Measurements from ENCODE around the gene ADAM20. TPM values are rescaled to one million over a fixed set of nuclear protein-coding genes. Genes with fewer than 3 reads are reported as not detected.

Gene ADAM20
- total RNA-seq, 4 donors from 2014 or later = 0.33 to 2.5 (median 0.67) TPM

- 72% methylated on average over 2 of the region's 2 CpGs for WGBS
- DNase-seq (ENCODE audit: extremely low spot score) = no peak
- Histone ChIP-seq H3K36me3 (peaks cover 0 to 15% (median 4%) of the 10 kb centered on the region in 4 donors), H3K9me3 (no peaks in the 10 kb centered on the region), H3K4me3 (no peak overlapping the region), H3K27me3 (no peaks in the 10 kb centered on the region), H3K4me1 (no peaks in the 10 kb centered on the region), H3K27ac (replicated peaks in 1 of 4) (no peak overlapping the region)
- intact Hi-C loops (cut with DNase I) = no loop called here
- TF ChIP-seq CTCF (IDR thresholded peaks at IDR 0.05) (no peak), EP300 (IDR thresholded peaks at IDR 0.05) (no peak), POLR2AphosphoS5 (IDR thresholded peaks at IDR 0.05) (no peak), POLR2A (IDR thresholded peaks at IDR 0.05; ENCODE audit: low read depth) (no peak)
Measured at GRCh38 chr14:70473825-70474224, 61.0 kb downstream of the ADAM20 start.

Small RNA genes lying within 50 kb of the gene (small RNA-seq; reads per million reads assigned to genes)
- 0 reads per million in 3 donors for gene RNU6-659P

Other genes with a start within 250 kb of the ADAM20 start
- 10 to 100 TPM in 3 of 4 donors, 1 to 10 TPM in 1; 9.2 to 19.3 (median 15.8) TPM for gene COX16, start 175.3 kb downstream of the ADAM20 start, total RNA-seq
- 10 to 100 TPM; 30.2 to 47.3 (median 40.0) TPM for gene SYNJ2BP, start 117.9 kb downstream of the ADAM20 start, total RNA-seq
- under 1 TPM in 2 of 4 donors, not detected in 2; 0.11 to 0.26 TPM for gene ADAM21, start 82.8 kb downstream of the ADAM20 start, total RNA-seq
- 10 to 100 TPM; 19.5 to 21.7 (median 20.5) TPM for gene MED6, start 65.7 kb upstream of the ADAM20 start, total RNA-seq
- 1 to 10 TPM in 3 of 4 donors, under 1 TPM in 1; 0.99 to 3.4 (median 1.9) TPM for gene TTC9, start 106.9 kb upstream of the ADAM20 start, total RNA-seq